ENCODE measurements around the gene LRRN2. TPM values are rescaled to one million over a fixed set of nuclear protein-coding genes. Genes with fewer than 3 reads are reported as not detected.

Gene LRRN2
- total and polyA plus RNA-seq, 2 donors (not counting 1 experiment from before 2014, with no cell fraction given), result not detected

GRCh38 chr1:204709960-204710912 is 24.7 kb upstream of the LRRN2 start:
- Histone ChIP-seq H4K20me1 (ENCODE audit: control insufficient read depth, extremely low read depth, insufficient read depth, low read length) (no peaks in the 10 kb centered on the region), H3K36me3 (ENCODE audit: control insufficient read depth, insufficient read depth, low read length) (no peaks in the 10 kb centered on the region), H3K27ac (ENCODE audit: insufficient read depth, low read length) (no peak overlapping the region), H3K4me2 (ENCODE audit: extremely low read depth, insufficient read depth, low read length) (no peak overlapping the region), H3K27me3 (ENCODE audit: control insufficient read depth, insufficient read depth, low read length) (peaks cover 38% of the 10 kb centered on the region), H3K4me1 (ENCODE audit: control insufficient read depth, extremely low read depth, insufficient read depth, low read length) (no peaks in the 10 kb centered on the region), H3K79me2 (ENCODE audit: control insufficient read depth, insufficient read depth, low read length) (no peaks in the 10 kb centered on the region), H3K4me3 (replicated peaks in 1 of 4; ENCODE audit: control extremely low read depth in 1 of 4, insufficient read depth in 1 of 4, low read depth in 3 of 4, low read length in 4 of 4) (no peak overlapping the region), H3K9ac (ENCODE audit: insufficient read depth, low read length) (no peak overlapping the region), H3K9me3 (ENCODE audit: control insufficient read depth, insufficient read depth, low read depth, low read length) (no peaks in the 10 kb centered on the region), H2AFZ (ENCODE audit: low read length) (no peak overlapping the region)
- TF ChIP-seq CTCF (conservative IDR thresholded peaks at IDR 0.05 in 1 of 2, IDR thresholded peaks at IDR 0.05 in 1 of 2; ENCODE audit: low read depth in 1 of 2, low read length in 2 of 2) (no peak), EZH2 (IDR thresholded peaks at IDR 0.05; ENCODE audit: low read length, missing control alignments) (no peak)
- DNase-seq (ENCODE audit: low read depth in 2 of 2), result no peak

- TF ChIP-seq CTCF (conservative IDR thresholded peaks at IDR 0.05 in 1 of 2, IDR thresholded peaks at IDR 0.05 in 1 of 2; ENCODE audit: low read depth in 1 of 2, low read length in 2 of 2) (no peak), EZH2 (IDR thresholded peaks at IDR 0.05; ENCODE audit: low read length, missing control alignments) (no peak)
- H4K20me1 ChIP-seq (ENCODE audit: control insufficient read depth, extremely low read depth, insufficient read depth, low read length), result no peaks in the 10 kb centered on the region
- H3K9me3 ChIP-seq (ENCODE audit: control insufficient read depth, insufficient read depth, low read depth, low read length), result no peaks in the 10 kb centered on the region
- H3K79me2 ChIP-seq (ENCODE audit: control insufficient read depth, insufficient read depth, low read length), result no peaks in the 10 kb centered on the region
- no peak overlapping the region for H2AFZ ChIP-seq (ENCODE audit: low read length)
- no peaks in the 10 kb centered on the region for H3K36me3 ChIP-seq (ENCODE audit: control insufficient read depth, insufficient read depth, low read length)
- no peak overlapping the region for H3K9ac ChIP-seq (ENCODE audit: insufficient read depth, low read length)
- H3K4me1 ChIP-seq (ENCODE audit: control insufficient read depth, extremely low read depth, insufficient read depth, low read length), result no peaks in the 10 kb centered on the region
- peaks cover 29% of the 10 kb centered on the region for H3K27me3 ChIP-seq (ENCODE audit: control insufficient read depth, insufficient read depth, low read length)
- H3K27ac ChIP-seq (ENCODE audit: insufficient read depth, low read length), result no peak overlapping the region
- H3K4me2 ChIP-seq (ENCODE audit: extremely low read depth, insufficient read depth, low read length), result no peak overlapping the region
- no peak overlapping the region for H3K4me3 ChIP-seq (replicated peaks in 1 of 4; ENCODE audit: control extremely low read depth in 1 of 4, insufficient read depth in 1 of 4, low read depth in 3 of 4, low read length in 4 of 4)
- no peak for DNase-seq (ENCODE audit: low read depth in 2 of 2)
Observed at GRCh38 chr1:204709021-204709420, 23.5 kb upstream of the LRRN2 start.

GRCh38 chr1:204706838-204707509 is 21.4 kb upstream of the LRRN2 start:
- H3K36me3 ChIP-seq (ENCODE audit: control insufficient read depth, insufficient read depth, low read length), result no peaks in the 10 kb centered on the region
- TF ChIP-seq EZH2 (IDR thresholded peaks at IDR 0.05; ENCODE audit: low read length, missing control alignments), result no peak
- no peak for TF ChIP-seq CTCF (conservative IDR thresholded peaks at IDR 0.05 in 1 of 2, IDR thresholded peaks at IDR 0.05 in 1 of 2; ENCODE audit: low read depth in 1 of 2, low read length in 2 of 2)
- peaks cover 25% of the 10 kb centered on the region for H3K27me3 ChIP-seq (ENCODE audit: control insufficient read depth, insufficient read depth, low read length)

More at GRCh38 chr1:204706838-204707509, 21.4 kb upstream of the LRRN2 start:
- Histone ChIP-seq H3K27ac (ENCODE audit: insufficient read depth, low read length) (no peak overlapping the region), H3K9ac (ENCODE audit: insufficient read depth, low read length) (no peak overlapping the region), H3K4me1 (ENCODE audit: control insufficient read depth, extremely low read depth, insufficient read depth, low read length) (no peaks in the 10 kb centered on the region), H3K4me2 (ENCODE audit: extremely low read depth, insufficient read depth, low read length) (no peak overlapping the region), H2AFZ (ENCODE audit: low read length) (no peak overlapping the region), H4K20me1 (ENCODE audit: control insufficient read depth, extremely low read depth, insufficient read depth, low read length) (no peaks in the 10 kb centered on the region), H3K4me3 (replicated peaks in 1 of 4; ENCODE audit: control extremely low read depth in 1 of 4, insufficient read depth in 1 of 4, low read depth in 3 of 4, low read length in 4 of 4) (no peak overlapping the region), H3K79me2 (ENCODE audit: control insufficient read depth, insufficient read depth, low read length) (no peaks in the 10 kb centered on the region), H3K9me3 (ENCODE audit: control insufficient read depth, insufficient read depth, low read depth, low read length) (no peaks in the 10 kb centered on the region)
- no peak for DNase-seq (ENCODE audit: low read depth in 2 of 2)
